ENCODE results near the gene BCAS3. TPM values are rescaled to one million over a fixed set of nuclear protein-coding genes. Genes with fewer than 3 reads are reported as not detected.

The BCAS3 gene
- total RNA-seq, 2 donors from 2014 or later, result 12.0 to 15.6 TPM

GRCh38 chr17:61179380-61179806 lies 501.7 kb downstream of the BCAS3 start:
- Histone ChIP-seq H3K9me3 (no peaks in the 10 kb centered on the region), H3K27ac (no peak overlapping the region), H3K36me3 (no peaks in the 10 kb centered on the region), H3K27me3 (no peaks in the 10 kb centered on the region), H3K4me3 (no peak overlapping the region), H3K4me1 (no peaks in the 10 kb centered on the region)
- no peak for DNase-seq (ENCODE audit: low spot score)
- TF ChIP-seq CTCF (IDR thresholded peaks at IDR 0.05), result no peak

DNA sequence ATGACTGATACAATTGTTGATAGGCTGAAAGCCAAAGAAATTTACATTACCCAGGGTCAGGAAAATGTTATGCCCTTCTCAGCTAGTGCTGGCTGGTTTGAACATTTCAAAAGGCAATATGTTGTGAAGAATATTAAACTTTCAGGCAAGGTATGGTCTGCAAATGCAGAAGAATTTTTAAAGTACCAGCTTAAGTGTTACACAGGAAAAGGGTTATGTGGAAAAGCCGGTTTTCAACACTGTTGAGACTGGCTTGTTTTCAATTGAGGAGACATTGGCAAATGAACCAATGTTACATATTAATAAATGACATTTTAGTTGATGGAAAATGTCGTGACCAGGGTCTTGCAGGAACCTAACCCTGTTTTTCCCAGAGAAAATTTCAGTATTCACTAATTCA lies 506.1 kb downstream of the BCAS3 start:
- no peak overlapping the region for H3K4me3 ChIP-seq
- no peaks in the 10 kb centered on the region for H3K4me1 ChIP-seq
- no peak for TF ChIP-seq CTCF (IDR thresholded peaks at IDR 0.05)

DNA sequence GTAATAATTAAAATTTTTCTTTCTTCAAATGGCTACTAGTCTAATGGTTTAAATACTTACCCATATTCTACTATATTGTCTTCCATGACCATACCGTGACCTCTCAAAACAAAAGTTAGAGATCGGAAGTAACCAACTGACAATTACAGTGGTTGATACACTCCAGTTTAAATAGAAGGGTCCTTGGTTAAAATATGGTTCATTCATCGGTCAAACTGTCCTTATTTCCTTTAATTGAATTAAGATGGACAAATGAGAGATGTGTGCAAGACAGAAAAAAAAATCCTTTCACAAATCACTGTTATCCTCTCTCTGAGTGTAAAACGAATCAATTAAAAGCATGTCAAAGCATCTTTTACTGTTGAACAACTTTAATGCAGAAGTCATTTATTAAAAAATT lies 507.7 kb downstream of the BCAS3 start:
- Histone ChIP-seq H3K4me3 (no peak overlapping the region), H3K27ac (no peak overlapping the region), H3K4me1 (no peaks in the 10 kb centered on the region), H3K27me3 (no peaks in the 10 kb centered on the region), H3K36me3 (no peaks in the 10 kb centered on the region), H3K9me3 (no peaks in the 10 kb centered on the region)
- no peak for DNase-seq (ENCODE audit: low spot score)
- no peak for TF ChIP-seq CTCF (IDR thresholded peaks at IDR 0.05)

More for the DNA sequence above, 506.1 kb downstream of the BCAS3 start:
- Histone ChIP-seq H3K9me3 (no peaks in the 10 kb centered on the region), H3K27me3 (no peaks in the 10 kb centered on the region), H3K27ac (no peak overlapping the region), H3K36me3 (no peaks in the 10 kb centered on the region)
- no peak for DNase-seq (ENCODE audit: low spot score)

DNA sequence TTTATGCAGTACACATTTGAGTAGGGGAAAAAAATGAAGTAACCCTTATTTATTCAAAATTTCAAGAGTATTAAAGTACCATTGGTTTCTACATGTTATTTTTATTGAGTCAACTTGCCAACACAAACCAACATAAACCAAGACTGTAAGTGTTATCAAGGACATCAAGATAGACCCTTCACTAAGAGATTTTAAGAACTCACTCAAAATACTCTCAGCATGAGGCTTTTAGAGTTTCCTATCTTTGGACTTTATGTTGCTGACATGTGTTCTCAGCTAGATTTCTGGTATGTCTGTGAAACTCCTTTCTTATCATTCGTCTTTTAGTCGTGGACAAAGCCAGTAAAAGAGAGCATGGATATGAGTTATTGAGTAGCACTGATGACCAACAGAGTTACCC lies 509.4 kb downstream of the BCAS3 start:
- TF ChIP-seq CTCF (IDR thresholded peaks at IDR 0.05), result no peak
- Histone ChIP-seq H3K27ac (no peak overlapping the region), H3K36me3 (no peaks in the 10 kb centered on the region), H3K4me3 (no peak overlapping the region), H3K9me3 (no peaks in the 10 kb centered on the region), H3K27me3 (no peaks in the 10 kb centered on the region), H3K4me1 (no peaks in the 10 kb centered on the region)
- DNase-seq (ENCODE audit: low spot score), result no peak

- Histone ChIP-seq H3K36me3 (no peaks in the 10 kb centered on the region), H3K27ac (no peak overlapping the region)
- TF ChIP-seq CTCF (IDR thresholded peaks at IDR 0.05), result no peak
Observed at GRCh38 chr17:61188081-61188480, 510.4 kb downstream of the BCAS3 start.

GRCh38 chr17:61189968-61190367 lies 512.3 kb downstream of the BCAS3 start:
- H3K4me3 ChIP-seq, result no peak overlapping the region

More at GRCh38 chr17:61188081-61188480, 510.4 kb downstream of the BCAS3 start:
- no peak overlapping the region for H3K4me3 ChIP-seq
- no peaks in the 10 kb centered on the region for H3K27me3 ChIP-seq
- no peaks in the 10 kb centered on the region for H3K4me1 ChIP-seq
- peaks cover 0 to 3% of the 10 kb centered on the region in 2 donors for H3K9me3 ChIP-seq
- DNase-seq (ENCODE audit: low spot score), result no peak

More at GRCh38 chr17:61189968-61190367, 512.3 kb downstream of the BCAS3 start:
- Histone ChIP-seq H3K4me1 (no peaks in the 10 kb centered on the region), H3K9me3 (peaks cover 0 to 3% of the 10 kb centered on the region in 2 donors), H3K27ac (no peak overlapping the region), H3K27me3 (no peaks in the 10 kb centered on the region), H3K36me3 (no peaks in the 10 kb centered on the region)
- DNase-seq (ENCODE audit: low spot score), result no peak
- no peak for TF ChIP-seq CTCF (IDR thresholded peaks at IDR 0.05)
